Measurements from ENCODE around the gene ZFC3H1.

- no peak for TF ChIP-seq CTCF (conservative IDR thresholded peaks at IDR 0.05)
- no peak for TF ChIP-seq EZH2 (IDR thresholded peaks at IDR 0.05; ENCODE audit: low read depth)
Observed at GRCh38 chr12:71625476-71625875, 38.2 kb downstream of the ZFC3H1 start.
